GM23338 (cell line): ENCODE measurements around the gene MEGF11. TPM values are rescaled to one million over a fixed set of nuclear protein-coding genes. Genes with fewer than 3 reads are reported as not detected.

Source experiments
- ATAC-seq: fragments of 200-7000 bp; cut with Tn5 transposase; 3 replicates; pipeline ENCODE4 v1.9.1; 2020
- DNase-seq: peaks from one replicate; pipeline ENCODE4 v3.0.0-alpha.2; 2015; ENCODE audit warnings: low spot score
- H2AFZ ChIP-seq: fragments of 200-600 bp; sonication (generic); 2 replicates; pipeline ENCODE4 v1.8.0; 2016; ENCODE audit warnings: antibody characterized with exemption, mild to moderate bottlenecking, moderate library complexity
- H3F3A ChIP-seq: fragments of 200-600 bp; sonication (generic); replicated peaks from 2 replicates; pipeline ENCODE4 v1.8.0; 2017; ENCODE audit warnings: antibody characterized with exemption, mixed run types, low read depth
- H3K27ac ChIP-seq: fragments of 200-600 bp; sonication (generic); 2 replicates; pipeline ENCODE4 v1.6.1; 2016; ENCODE audit warnings: low read depth
- H3K27me3 ChIP-seq: fragments of 200-600 bp; sonication (generic); 2 replicates; pipeline ENCODE4 v1.8.0; 2016; ENCODE audit warnings: mild to moderate bottlenecking, mixed run types, moderate library complexity; ENCODE audit not compliant: insufficient read depth
- H3K36me3 ChIP-seq: fragments of 200-600 bp; sonication (generic); 2 replicates; pipeline ENCODE4 v1.8.0; 2016; ENCODE audit warnings: mild to moderate bottlenecking; ENCODE audit not compliant: insufficient read depth
- H3K4me1 ChIP-seq: fragments of 200-600 bp; sonication (generic); 2 replicates; pipeline ENCODE4 v1.8.0; 2016; ENCODE audit warnings: mild to moderate bottlenecking, moderate library complexity; ENCODE audit not compliant: insufficient read depth
- H3K4me2 ChIP-seq: fragments of 200-600 bp; sonication (generic); 2 replicates; pipeline ENCODE4 v1.7.1; 2017; ENCODE audit warnings: mixed run types
- H3K4me3 ChIP-seq: fragments of 200-600 bp; sonication (generic); 2 replicates; pipeline ENCODE4 v1.6.1; 2016; ENCODE audit warnings: mixed run types
- H3K79me2 ChIP-seq: fragments of 200-600 bp; sonication (generic); replicated peaks from 2 replicates; pipeline ENCODE4 v1.8.0; 2017; ENCODE audit warnings: mild to moderate bottlenecking; ENCODE audit not compliant: insufficient read depth
- H3K9me2 ChIP-seq: fragments of 200-600 bp; sonication (generic); 2 replicates; pipeline ENCODE4 v1.8.0; 2017; ENCODE audit not compliant: insufficient read depth
- H4K20me1 ChIP-seq: fragments of 200-600 bp; sonication (generic); replicated peaks from 2 replicates; pipeline ENCODE4 v1.8.0; 2017; ENCODE audit warnings: mild to moderate bottlenecking; ENCODE audit not compliant: insufficient read depth
- H3K27ac Mint-ChIP-seq: 2 replicates; pipeline ENCODE4 v1.8.0; 2020; ENCODE audit warnings: inconsistent platforms, mild to moderate bottlenecking, moderate library complexity, mixed read lengths
- H3K27me3 Mint-ChIP-seq: 3 replicates; pipeline ENCODE4 v1.8.0; 2022; ENCODE audit warnings: low read depth, mild to moderate bottlenecking, moderate library complexity, mixed read lengths, inconsistent platforms; ENCODE audit not compliant: insufficient read depth, poor library complexity
- H3K36me3 Mint-ChIP-seq: 3 replicates; pipeline ENCODE4 v1.8.0; 2021; ENCODE audit warnings: low read depth, mild to moderate bottlenecking, inconsistent platforms, moderate library complexity, mixed read lengths
- H3K4me1 Mint-ChIP-seq: 3 replicates; pipeline ENCODE4 v1.8.0; 2020; ENCODE audit warnings: mild to moderate bottlenecking, inconsistent platforms, mixed read lengths
- H3K4me3 Mint-ChIP-seq: 3 replicates; pipeline ENCODE4 v1.8.0; 2021; ENCODE audit warnings: moderate library complexity, mild to moderate bottlenecking, inconsistent platforms, mixed read lengths
- H3K9me3 Mint-ChIP-seq: 3 replicates; pipeline ENCODE4 v1.8.0; 2020; ENCODE audit warnings: moderate library complexity, mild to moderate bottlenecking, inconsistent platforms, mixed read lengths
- CREB1 ChIP-seq: fragments of 250-450 bp; sonication (Bioruptor Pico); IDR thresholded peaks from 2 replicates; pipeline ENCODE4 v1.5.0; 2020; ENCODE audit warnings: low read depth, mild to moderate bottlenecking, moderate library complexity
- EZH2 ChIP-seq: fragments of 200-600 bp; sonication (generic); IDR thresholded peaks from one replicate; pipeline ENCODE4 v1.8.0; 2017; ENCODE audit warnings: antibody characterized with exemption, mild to moderate bottlenecking, low read depth; ENCODE audit not compliant: unreplicated experiment
- EZH2phosphoT487 ChIP-seq: fragments of 200-600 bp; sonication (generic); IDR thresholded peaks from one replicate; pipeline ENCODE4 v1.8.1; 2018; ENCODE audit warnings: antibody characterized with exemption; ENCODE audit not compliant: unreplicated experiment
- JUNB ChIP-seq: IDR thresholded peaks from one replicate; pipeline ENCODE4 v1.6.1; 2016; ENCODE audit warnings: antibody characterized with exemption; ENCODE audit not compliant: unreplicated experiment
- NANOG ChIP-seq: IDR thresholded peaks from 2 replicates; pipeline ENCODE4 v1.6.1; 2016; ENCODE audit warnings: antibody characterized with exemption, borderline replicate concordance
- POLR2AphosphoS5 ChIP-seq: IDR thresholded peaks from 2 replicates; pipeline ENCODE4 v1.6.1; 2016; ENCODE audit warnings: antibody characterized with exemption, low read depth
- STAT1 ChIP-seq: IDR thresholded peaks from one replicate; pipeline ENCODE4 v1.6.1; 2016; ENCODE audit warnings: antibody characterized with exemption; ENCODE audit not compliant: unreplicated experiment
- ZNF114 ChIP-seq: fragments of 250-450 bp; sonication (Bioruptor Pico); IDR thresholded peaks from 2 replicates; pipeline ENCODE4 v1.5.0; 2020; ENCODE audit warnings: mild to moderate bottlenecking, moderate library complexity
- ZNF331 ChIP-seq: fragments of 250-450 bp; sonication (Bioruptor Pico); IDR thresholded peaks from 2 replicates; pipeline ENCODE4 v1.5.0; 2020; ENCODE audit warnings: low read depth, mild to moderate bottlenecking, moderate library complexity
- polyA plus RNA-seq: library from polyadenylated mRNA; unstranded; fragments of >200 nt; fragmentation: Nextera tagmentation; extraction: Ambion mirVana; gene quantifications from 2 replicates; pipeline ENCODE4 v1.2.1, GENCODE V29; 2016
- total RNA-seq: library from RNA; depleted of rRNA; stranded (reverse); fragments of >200 nt; shearing (Covaris generic); gene quantifications from 2 replicates; pipeline ENCODE4 v1.2.3, GENCODE V29; 2014
- TF ChIP-seq, protein P1 (sequence below): fragments of 250-450 bp; sonication (Bioruptor Pico); IDR thresholded peaks from 2 replicates; pipeline ENCODE4 v1.5.0; 2020; ENCODE audit warnings: mild to moderate bottlenecking, moderate library complexity
- TF ChIP-seq, protein P2 (sequence below), 2 experiments: fragments of 200-600 bp in 1 of 2; sonication (generic) in 1 of 2; conservative IDR thresholded peaks; 2 replicates each; pipeline versions ENCODE4 v1.5.1 to v1.6.1; 2016 to 2017; ENCODE audit warnings: antibody characterized with exemption in 2 of 2, low read depth in 2 of 2, mild to moderate bottlenecking in 2 of 2, moderate library complexity in 1 of 2
- TF ChIP-seq, protein P3 (sequence below): IDR thresholded peaks from one replicate; pipeline ENCODE4 v1.6.1; 2018; ENCODE audit warnings: antibody characterized with exemption; ENCODE audit not compliant: unreplicated experiment
- TF ChIP-seq, protein P4 (sequence below): IDR thresholded peaks from 2 replicates; pipeline ENCODE4 v1.6.1; 2016; ENCODE audit warnings: antibody characterized with exemption

The MEGF11 gene
- total and polyA plus RNA-seq, 2 experiments from 2014 or later: 1.3 to 1.9 TPM

DNA sequence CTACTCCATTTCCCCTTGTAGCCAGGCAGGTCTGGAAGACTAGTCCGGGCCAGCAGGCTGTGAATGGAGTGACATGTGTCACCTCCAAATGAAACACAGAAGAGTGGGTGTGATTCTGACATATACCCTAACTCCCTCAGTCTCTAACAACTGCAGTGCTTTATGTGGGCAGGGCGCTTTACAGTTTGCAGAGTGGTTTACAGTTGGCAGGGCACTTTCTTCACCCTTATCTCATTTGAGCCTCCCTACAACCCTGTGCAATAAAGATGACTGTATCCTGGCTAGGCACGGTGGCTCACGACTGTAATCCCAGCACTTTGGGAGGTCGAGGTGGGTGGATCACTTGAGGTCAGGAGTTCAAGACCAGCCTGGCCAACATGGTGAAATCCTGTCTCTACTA lies 208.0 kb downstream of the MEGF11 start:
- Histone ChIP-seq H3F3A (no peaks in the 10 kb centered on the region), H3K79me2 (no peaks in the 10 kb centered on the region), H3K27ac (no peak overlapping the region), H4K20me1 (no peaks in the 10 kb centered on the region), H3K27me3 (no peaks in the 10 kb centered on the region), H3K4me1 (peaks cover 17% of the 10 kb centered on the region), H3K4me2 (no peak overlapping the region), H3K4me3 (no peak overlapping the region), H2AFZ (no peak overlapping the region), H3K9me2 (no peaks in the 10 kb centered on the region), H3K36me3 (no peaks in the 10 kb centered on the region)
- ATAC-seq (no peak), DNase-seq (no peak)
- Mint-ChIP-seq H3K27ac (no peak overlapping the region), H3K4me1 (peaks cover 39% of the 10 kb centered on the region), H3K9me3 (no peaks in the 10 kb centered on the region), H3K27me3 (peaks cover 9% of the 10 kb centered on the region), H3K4me3 (no peak overlapping the region), H3K36me3 (no peaks in the 10 kb centered on the region)
- TF ChIP-seq EZH2phosphoT487 (no peak), CREB1 (CRISPR knock-in tag) (no peak), JUNB (no peak), ZNF114 (CRISPR knock-in tag) (no peak), EZH2 (no peak), STAT1 (no peak), NANOG (no peak), ZNF331 (CRISPR knock-in tag) (no peak), POLR2AphosphoS5 (no peak)
- TF ChIP-seq, protein P1, sequence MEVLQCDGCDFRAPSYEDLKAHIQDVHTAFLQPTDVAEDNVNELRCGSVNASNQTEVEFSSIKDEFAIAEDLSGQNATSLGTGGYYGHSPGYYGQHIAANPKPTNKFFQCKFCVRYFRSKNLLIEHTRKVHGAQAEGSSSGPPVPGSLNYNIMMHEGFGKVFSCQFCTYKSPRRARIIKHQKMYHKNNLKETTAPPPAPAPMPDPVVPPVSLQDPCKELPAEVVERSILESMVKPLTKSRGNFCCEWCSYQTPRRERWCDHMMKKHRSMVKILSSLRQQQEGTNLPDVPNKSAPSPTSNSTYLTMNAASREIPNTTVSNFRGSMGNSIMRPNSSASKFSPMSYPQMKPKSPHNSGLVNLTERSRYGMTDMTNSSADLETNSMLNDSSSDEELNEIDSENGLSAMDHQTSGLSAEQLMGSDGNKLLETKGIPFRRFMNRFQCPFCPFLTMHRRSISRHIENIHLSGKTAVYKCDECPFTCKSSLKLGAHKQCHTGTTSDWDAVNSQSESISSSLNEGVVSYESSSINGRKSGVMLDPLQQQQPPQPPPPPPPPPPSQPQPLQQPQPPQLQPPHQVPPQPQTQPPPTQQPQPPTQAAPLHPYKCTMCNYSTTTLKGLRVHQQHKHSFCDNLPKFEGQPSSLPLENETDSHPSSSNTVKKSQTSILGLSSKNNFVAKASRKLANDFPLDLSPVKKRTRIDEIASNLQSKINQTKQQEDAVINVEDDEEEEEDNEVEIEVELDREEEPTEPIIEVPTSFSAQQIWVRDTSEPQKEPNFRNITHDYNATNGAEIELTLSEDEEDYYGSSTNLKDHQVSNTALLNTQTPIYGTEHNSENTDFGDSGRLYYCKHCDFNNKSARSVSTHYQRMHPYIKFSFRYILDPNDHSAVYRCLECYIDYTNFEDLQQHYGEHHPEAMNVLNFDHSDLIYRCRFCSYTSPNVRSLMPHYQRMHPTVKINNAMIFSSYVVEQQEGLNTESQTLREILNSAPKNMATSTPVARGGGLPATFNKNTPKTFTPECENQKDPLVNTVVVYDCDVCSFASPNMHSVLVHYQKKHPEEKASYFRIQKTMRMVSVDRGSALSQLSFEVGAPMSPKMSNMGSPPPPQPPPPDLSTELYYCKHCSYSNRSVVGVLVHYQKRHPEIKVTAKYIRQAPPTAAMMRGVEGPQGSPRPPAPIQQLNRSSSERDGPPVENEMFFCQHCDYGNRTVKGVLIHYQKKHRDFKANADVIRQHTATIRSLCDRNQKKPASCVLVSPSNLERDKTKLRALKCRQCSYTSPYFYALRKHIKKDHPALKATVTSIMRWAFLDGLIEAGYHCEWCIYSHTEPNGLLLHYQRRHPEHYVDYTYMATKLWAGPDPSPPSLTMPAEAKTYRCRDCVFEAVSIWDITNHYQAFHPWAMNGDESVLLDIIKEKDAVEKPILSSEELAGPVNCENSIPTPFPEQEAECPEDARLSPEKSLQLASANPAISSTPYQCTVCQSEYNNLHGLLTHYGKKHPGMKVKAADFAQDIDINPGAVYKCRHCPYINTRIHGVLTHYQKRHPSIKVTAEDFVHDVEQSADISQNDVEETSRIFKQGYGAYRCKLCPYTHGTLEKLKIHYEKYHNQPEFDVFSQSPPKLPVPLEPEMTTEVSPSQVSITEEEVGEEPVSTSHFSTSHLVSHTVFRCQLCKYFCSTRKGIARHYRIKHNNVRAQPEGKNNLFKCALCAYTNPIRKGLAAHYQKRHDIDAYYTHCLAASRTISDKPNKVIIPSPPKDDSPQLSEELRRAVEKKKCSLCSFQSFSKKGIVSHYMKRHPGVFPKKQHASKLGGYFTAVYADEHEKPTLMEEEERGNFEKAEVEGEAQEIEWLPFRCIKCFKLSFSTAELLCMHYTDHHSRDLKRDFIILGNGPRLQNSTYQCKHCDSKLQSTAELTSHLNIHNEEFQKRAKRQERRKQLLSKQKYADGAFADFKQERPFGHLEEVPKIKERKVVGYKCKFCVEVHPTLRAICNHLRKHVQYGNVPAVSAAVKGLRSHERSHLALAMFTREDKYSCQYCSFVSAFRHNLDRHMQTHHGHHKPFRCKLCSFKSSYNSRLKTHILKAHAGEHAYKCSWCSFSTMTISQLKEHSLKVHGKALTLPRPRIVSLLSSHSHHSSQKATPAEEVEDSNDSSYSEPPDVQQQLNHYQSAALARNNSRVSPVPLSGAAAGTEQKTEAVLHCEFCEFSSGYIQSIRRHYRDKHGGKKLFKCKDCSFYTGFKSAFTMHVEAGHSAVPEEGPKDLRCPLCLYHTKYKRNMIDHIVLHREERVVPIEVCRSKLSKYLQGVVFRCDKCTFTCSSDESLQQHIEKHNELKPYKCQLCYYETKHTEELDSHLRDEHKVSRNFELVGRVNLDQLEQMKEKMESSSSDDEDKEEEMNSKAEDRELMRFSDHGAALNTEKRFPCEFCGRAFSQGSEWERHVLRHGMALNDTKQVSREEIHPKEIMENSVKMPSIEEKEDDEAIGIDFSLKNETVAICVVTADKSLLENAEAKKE: no peak
- TF ChIP-seq, protein P2, sequence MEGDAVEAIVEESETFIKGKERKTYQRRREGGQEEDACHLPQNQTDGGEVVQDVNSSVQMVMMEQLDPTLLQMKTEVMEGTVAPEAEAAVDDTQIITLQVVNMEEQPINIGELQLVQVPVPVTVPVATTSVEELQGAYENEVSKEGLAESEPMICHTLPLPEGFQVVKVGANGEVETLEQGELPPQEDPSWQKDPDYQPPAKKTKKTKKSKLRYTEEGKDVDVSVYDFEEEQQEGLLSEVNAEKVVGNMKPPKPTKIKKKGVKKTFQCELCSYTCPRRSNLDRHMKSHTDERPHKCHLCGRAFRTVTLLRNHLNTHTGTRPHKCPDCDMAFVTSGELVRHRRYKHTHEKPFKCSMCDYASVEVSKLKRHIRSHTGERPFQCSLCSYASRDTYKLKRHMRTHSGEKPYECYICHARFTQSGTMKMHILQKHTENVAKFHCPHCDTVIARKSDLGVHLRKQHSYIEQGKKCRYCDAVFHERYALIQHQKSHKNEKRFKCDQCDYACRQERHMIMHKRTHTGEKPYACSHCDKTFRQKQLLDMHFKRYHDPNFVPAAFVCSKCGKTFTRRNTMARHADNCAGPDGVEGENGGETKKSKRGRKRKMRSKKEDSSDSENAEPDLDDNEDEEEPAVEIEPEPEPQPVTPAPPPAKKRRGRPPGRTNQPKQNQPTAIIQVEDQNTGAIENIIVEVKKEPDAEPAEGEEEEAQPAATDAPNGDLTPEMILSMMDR (conservative IDR thresholded peaks at IDR 0.05; ENCODE audit: low read depth in 2 of 2): no peak
- TF ChIP-seq, protein P3, sequence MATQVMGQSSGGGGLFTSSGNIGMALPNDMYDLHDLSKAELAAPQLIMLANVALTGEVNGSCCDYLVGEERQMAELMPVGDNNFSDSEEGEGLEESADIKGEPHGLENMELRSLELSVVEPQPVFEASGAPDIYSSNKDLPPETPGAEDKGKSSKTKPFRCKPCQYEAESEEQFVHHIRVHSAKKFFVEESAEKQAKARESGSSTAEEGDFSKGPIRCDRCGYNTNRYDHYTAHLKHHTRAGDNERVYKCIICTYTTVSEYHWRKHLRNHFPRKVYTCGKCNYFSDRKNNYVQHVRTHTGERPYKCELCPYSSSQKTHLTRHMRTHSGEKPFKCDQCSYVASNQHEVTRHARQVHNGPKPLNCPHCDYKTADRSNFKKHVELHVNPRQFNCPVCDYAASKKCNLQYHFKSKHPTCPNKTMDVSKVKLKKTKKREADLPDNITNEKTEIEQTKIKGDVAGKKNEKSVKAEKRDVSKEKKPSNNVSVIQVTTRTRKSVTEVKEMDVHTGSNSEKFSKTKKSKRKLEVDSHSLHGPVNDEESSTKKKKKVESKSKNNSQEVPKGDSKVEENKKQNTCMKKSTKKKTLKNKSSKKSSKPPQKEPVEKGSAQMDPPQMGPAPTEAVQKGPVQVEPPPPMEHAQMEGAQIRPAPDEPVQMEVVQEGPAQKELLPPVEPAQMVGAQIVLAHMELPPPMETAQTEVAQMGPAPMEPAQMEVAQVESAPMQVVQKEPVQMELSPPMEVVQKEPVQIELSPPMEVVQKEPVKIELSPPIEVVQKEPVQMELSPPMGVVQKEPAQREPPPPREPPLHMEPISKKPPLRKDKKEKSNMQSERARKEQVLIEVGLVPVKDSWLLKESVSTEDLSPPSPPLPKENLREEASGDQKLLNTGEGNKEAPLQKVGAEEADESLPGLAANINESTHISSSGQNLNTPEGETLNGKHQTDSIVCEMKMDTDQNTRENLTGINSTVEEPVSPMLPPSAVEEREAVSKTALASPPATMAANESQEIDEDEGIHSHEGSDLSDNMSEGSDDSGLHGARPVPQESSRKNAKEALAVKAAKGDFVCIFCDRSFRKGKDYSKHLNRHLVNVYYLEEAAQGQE: no peak
- TF ChIP-seq, protein P4, sequence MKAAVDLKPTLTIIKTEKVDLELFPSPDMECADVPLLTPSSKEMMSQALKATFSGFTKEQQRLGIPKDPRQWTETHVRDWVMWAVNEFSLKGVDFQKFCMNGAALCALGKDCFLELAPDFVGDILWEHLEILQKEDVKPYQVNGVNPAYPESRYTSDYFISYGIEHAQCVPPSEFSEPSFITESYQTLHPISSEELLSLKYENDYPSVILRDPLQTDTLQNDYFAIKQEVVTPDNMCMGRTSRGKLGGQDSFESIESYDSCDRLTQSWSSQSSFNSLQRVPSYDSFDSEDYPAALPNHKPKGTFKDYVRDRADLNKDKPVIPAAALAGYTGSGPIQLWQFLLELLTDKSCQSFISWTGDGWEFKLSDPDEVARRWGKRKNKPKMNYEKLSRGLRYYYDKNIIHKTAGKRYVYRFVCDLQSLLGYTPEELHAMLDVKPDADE: no peak
